Loucy (cell line): ENCODE results near the gene TRIO.

Experiments used
- CTCF ChIP-seq: fragments of 200-600 bp; sonication (generic); conservative IDR thresholded peaks from 2 replicates; pipeline ENCODE4 v1.5.1; 2014; ENCODE audit warnings: mild to moderate bottlenecking, antibody characterized with exemption, low read length
- EZH2phosphoT487 ChIP-seq: fragments of 200-600 bp; IDR thresholded peaks from 2 replicates; pipeline ENCODE4 v1.6.1; 2018; ENCODE audit warnings: antibody characterized with exemption, mild to moderate bottlenecking, moderate library complexity, borderline replicate concordance

- TF ChIP-seq CTCF (no peak), EZH2phosphoT487 (no peak)
Observed at GRCh38 chr5:14254686-14255085, 111.5 kb downstream of the TRIO start.
